RPMI7951 (cell line): ENCODE measurements around the gene CSMD2. TPM values are rescaled to one million over a fixed set of nuclear protein-coding genes. Genes with fewer than 3 reads are reported as not detected.
A peak's percentile ranks its signal among the peaks of the same experiment; 100 is the strongest.

ENCODE experiments used
- DNase-seq: peaks from one replicate; pipeline ENCODE4 v3.0.0-alpha.2; 2012; ENCODE audit warnings: low read depth
- total RNA-seq: library from RNA; depleted of rRNA; stranded (reverse); fragments of >200 nt; shearing (Covaris generic); gene quantifications from 2 replicates; pipeline ENCODE4 v1.2.3, GENCODE V29; 2014

The CSMD2 gene
- total RNA-seq, 1 experiment from 2014 or later = 1.1 TPM

DNA sequence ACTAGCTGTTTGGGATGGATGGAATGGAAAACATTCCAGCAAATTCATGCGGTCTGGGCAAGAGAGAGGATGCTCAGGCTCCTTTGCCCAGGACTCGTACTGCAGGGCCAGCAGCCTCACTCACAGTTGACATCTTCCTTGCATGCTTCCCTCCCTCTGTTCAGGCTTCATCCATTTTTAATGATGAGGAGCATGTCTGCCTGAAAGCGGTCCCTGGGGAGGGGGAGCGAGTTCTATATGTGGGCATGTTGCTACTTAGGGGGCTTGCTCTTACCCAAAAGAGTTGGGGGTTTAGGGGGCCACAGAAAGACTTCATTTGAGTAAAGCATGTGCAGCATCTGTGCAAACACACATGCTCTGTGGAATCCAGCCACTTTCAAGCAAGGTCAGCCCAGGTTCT is 203.0 kb downstream of the CSMD2 start:
- DNase-seq = no peak

DNA sequence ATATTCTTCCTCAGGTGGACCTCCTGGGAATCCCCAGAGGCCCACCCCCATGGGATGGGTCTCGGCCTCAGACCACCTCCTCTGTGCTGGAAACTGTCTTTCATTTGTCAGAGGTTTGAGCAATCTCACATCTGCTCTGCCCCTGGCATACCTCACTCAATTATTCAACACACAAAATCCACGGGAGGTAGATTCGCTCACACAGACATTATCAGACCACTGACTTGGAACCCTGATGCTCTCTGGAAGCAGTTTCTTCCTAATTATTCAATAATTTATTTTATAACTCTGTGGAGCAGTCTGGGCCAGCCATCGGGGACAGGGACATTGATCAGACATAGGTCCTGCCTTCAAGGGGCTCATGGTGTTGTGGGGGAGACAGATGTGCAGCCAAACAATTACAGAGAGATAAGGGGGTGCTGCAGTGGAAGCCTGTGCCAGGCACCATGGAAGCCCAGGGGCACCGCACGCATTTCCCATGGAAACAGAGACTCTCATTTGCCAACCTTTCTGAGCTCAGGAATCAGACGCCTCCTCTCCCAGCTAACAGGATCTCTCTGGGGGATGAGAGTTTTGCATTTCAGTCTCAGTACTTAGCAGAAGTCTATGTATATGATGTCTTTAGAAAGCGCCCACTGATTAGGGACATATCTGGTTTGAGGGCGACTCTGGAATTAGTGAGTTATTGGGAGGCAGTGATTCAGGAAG is 204.7 kb downstream of the CSMD2 start:
- DNase-seq = no peak

DNA sequence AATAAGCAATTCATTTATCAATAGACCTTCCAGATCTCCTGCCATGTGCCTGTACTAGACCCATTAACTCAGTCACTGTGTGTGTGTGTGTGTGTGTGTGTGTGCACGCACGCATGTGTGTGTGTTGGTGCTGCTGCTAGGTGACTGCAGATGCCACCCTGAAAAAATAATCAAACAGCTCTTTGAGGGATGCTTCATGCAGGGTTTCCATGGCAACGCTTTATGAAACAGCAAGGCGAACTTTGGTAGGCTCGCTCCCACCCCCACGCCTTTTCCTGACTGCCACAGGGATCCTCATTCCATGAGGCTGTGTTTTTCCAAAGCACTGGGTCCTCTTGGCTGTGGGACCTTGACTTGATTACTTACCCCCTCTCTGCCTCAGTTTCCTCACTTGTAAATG is 207.2 kb downstream of the CSMD2 start:
- peak; percentile 16 for DNase-seq

DNA sequence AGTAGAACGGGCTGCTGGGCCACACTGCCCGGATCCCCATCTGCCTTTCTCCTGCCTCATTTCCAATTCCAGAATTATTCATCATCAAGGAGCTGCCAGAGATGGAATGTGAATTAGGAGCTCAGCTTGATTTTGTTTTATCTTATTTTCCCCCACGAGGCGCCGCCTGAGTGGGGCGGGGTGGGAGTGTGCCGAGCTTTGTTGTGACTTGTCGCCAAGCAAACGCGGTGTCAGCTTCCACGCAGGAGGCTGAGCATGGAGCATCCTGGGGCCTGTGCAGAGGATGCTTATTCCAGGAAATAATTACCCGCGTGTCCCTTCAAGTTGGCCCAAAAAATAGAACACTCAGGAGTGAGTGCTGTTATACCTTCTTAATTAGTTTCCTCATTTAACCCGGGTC is 209.9 kb downstream of the CSMD2 start:
- DNase-seq = no peak

DNA sequence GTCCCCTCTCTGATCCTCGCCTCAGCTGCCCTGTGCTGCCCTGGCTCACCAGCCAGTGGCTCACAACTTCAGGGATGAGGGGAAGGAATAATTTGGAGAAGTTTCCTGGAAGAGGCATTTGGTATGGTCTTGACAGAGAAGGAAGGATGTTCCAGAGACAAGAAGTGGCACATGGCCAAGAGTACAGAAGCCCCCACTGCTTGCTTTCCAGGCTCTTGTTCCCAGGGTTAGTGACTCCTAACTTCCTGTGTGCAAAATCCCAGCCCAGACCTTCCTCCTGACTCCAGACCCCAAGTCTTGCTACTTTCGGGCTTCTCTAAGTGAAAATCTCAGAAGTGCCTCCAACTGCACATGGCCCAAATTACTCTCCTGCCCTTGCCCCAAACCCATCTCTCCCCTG is 215.5 kb downstream of the CSMD2 start:
- DNase-seq = no peak

DNA sequence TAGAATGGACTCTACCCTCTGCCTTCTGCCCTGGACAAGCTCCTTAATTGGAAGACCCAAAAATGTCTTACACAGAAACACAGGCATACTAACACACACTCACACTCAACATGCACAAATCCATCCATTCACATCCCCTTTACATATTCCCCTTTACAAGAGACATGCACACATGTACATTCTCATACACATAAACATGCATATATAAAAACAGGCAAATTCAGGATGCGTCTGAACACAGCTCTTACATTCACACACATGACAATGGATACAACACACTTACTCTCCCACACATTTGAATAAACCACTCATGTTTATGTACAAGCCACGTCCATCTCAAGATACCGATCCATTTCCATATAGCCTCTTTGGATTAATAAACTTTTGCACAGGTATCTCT is 216.7 kb downstream of the CSMD2 start:
- DNase-seq = no peak

DNA sequence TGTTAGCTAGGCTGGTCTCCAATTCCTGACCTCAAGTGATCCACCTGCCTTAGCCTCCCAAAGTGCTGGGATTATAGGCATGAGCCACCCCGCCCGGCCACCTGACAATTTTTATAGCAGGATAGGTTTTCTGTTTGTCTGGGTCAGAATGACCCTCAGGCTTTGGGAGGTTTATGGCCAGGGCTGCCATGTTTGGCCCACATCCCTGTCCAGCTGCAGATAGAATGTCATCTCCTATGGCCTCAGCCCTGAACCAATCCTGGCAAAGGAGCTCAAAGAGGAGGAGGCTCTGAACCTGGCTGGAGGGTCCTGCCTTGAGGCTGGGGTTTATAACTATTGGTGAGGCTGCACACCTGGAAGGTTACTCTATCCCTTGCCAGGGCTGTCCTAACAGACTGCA is 218.2 kb downstream of the CSMD2 start:
- DNase-seq = no peak

DNA sequence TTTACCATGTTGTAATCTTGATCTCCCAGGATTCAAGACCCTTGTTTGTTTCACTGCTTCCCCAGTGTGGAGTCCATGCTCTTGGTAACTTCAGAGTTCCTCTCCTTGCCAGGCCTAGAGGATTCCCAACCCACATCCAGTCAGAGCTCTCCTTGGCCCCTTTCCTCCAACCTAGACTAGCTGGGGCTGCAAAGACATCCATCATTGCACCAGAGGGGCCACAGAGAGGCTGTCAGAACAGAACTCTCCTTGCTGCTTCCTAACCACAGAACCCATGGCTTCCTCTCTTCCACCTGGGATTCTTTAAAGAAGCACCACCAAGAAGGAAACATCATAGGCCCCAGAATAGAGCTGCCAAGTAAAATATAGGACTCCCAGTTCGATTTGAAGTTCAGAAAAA is 220.2 kb downstream of the CSMD2 start:
- DNase-seq = peak; percentile 21

DNA sequence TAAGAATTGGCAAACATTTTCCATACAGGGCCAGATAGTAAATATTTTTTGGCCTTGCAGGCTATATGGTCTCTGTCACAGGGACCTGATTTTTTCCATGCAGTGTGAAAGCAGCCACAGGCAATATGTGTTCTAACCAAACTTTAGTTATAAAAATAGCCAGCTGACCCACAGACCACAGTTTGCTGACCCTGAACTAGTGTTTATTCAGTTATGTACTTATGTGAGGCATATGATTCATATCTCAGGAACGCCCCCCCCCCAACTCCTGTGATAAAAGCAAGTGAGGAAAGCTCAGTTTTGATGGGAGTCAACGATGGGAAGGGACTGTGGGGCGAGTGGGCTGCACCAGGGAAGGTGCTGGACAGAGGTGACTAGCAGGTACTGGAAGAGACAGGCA is 221.1 kb downstream of the CSMD2 start:
- peak; percentile 74 for DNase-seq

DNA sequence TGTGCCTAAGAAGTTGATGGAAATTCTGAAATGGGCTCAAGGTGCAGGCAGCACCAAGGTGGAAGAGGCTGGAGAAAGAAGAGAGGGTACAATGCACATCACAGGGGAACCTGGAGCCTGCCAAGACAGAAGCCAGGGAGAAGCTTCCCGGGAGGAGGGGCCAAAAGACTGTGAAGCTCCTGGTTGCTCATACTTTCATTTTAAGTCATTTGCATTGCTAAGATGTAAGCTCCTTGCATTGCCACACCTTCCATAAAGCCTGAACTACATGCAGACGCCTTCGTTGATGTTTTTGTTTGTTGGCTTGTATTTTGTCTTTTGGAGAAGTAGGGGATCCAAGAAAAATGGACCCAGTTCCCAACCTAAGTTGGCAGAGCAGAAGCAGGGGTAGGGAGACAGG is 232.2 kb downstream of the CSMD2 start:
- no peak for DNase-seq

DNA sequence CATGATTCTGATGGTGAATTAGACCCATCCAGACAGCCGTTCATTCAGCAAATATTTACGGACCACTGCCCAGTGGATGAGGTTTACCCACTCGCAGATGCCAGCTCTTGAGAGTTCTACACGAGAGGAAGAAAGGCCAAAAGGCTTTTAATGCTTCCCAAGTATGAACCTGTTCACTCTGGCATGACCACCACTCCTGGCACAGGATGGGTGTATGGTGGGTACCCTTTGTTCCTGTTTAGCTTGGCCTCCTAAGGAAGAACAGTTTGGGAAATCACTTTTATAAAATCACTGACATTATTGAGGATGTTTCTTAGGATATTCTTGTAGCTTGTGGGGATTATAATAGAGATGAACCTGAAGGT is 233.9 kb downstream of the CSMD2 start:
- DNase-seq = no peak

DNA sequence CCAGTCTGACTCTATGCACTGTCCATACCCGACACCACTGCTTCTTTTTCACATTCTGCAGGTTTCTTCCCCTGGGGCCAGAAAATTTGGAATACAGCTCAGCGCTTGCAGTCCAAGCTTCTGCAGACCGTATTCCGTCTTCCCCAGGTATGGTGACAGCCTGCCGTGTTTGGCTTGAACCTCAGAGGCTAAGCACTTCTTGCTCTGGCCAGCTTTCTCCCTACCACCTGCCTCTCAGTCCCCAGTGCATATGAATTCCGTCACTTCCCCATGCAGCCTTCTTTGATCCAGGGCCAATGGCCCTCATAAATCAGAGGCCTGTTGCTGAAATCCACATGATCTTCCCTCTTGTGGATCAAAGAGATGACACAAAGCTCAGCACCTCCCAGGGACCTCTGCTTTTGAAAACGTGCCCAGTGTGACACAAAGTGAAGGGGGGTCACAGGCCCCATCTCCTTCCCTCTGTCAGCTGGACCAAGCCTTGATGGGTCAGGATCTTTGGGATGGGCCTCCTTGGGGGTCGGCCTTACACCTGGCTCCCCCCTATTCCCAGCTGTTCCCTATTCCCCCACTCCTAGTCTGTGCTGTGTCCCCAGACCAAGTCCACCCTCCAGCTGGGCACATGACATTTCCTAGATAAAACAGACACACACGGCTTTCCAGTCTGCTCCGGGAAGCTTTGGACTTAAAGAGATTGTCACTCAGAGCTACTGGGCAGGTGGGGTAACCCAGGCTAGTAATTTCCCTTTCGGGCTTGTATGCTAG is 234.5 kb downstream of the CSMD2 start:
- DNase-seq = no peak

DNA sequence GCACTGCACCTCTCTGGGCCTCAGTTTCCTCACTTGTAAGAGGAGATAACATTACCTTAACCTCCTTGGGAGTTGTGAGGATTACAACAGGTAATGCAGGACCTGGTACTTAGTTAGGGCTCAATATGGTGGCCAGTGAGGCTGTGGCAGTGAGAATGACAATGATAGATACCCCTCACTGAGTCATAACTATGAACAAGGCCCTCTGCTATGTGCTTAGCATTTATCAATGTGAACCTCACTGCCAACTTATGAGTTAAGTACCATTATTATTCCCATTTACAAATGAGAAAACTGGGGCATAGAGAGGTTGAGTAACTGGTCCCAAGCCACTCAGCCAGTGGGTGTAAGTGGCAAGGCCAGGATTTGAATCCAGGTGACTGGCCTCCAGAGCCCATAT is 236.8 kb downstream of the CSMD2 start:
- DNase-seq = peak; percentile 25

DNA sequence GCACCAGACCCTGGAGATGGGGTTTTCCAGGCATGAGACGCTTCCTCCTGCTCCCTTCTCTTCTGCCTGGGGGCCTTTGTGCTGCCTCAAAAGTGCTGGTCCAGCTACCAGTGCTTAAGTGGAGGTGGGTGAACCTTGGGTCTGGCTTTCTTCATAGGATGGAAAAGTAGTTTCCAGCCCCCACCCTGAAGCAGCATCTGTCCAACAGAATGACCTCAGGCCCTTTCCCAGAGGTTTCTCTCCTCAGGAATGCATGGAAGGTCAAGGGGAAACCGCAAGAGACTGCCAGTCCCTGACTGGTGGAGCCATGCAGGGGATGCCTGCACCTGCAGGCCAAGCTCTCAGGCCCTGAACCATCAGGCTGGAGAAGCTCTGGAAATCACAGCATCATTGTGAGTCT is 237.3 kb downstream of the CSMD2 start:
- peak; percentile 56 for DNase-seq

DNA sequence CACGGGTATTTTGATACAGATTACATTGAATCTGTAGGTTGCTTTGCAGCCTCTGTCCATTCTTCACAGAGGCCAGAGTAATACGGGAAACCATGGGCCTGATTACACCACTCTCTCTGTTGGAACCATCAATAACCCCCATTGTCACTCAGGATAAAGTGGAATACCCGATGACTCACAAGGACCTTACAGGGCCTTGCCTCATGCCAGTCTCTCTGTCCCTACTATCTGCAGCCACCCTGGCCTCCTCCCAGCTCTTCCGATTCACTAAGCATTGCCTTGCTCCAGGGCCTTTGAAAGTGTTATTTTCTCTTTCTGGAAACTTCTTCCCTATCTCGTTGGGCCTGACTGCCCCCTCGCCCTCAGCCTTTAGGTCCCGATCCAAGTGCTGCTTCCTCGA is 239.4 kb downstream of the CSMD2 start:
- DNase-seq = peak; percentile 78

DNA sequence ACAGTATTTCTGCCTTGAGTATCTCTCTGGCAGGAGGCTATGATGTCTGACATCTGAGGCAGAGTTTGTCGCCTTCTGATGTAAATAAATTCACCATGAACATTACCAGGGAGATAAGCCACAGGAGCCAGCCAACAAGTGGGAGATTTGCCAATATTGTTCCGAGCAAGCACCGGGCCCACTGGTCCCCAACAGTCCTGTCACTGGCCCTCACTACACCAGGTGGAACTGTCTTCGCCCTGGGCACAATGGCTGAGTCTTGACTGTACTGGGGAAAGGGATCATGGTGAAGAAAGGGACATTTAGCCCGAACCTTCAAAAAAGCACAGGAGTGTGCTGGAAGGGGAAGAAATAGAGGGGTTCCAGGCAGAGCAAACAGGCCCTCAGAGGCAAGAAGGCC is 243.7 kb downstream of the CSMD2 start:
- no peak for DNase-seq

DNA sequence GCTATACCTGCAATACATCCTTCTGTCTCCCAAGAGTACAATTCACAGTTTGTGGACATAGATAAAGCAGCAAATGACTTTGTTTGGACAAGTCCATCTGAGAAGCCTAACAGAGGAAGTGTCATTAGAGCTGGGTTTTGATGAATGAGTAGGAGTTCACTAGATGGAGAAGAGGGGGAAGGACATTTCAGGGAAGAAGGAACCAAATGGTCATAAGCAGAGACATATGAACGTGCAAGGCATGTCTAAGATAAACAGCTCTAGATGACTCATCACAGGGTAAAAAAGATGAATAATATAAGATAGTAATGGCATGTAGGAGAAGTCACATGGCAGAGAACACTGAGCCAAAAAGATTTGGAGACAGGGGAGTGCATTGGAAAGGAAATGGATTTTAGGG is 246.7 kb downstream of the CSMD2 start:
- DNase-seq = peak; percentile 65

DNA sequence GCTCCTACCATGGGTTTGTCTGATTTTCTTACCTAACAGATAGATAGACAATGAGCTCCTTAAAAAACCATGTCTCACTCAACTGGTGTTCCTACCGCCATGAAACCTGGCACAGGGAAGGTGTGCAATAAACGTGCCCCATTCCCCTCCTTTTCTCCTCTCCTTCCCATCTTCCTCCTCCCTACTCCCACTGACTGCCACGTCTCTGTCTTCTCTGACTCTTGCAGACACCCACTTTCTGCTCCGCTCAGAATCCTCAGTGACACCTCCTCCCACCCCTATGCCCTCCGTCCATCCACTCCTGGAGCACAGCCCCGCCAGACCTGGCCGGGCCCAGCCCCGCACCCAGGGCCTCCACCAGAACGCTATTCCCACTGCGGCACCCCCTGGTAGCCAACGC is 248.2 kb downstream of the CSMD2 start:
- DNase-seq = no peak

DNA sequence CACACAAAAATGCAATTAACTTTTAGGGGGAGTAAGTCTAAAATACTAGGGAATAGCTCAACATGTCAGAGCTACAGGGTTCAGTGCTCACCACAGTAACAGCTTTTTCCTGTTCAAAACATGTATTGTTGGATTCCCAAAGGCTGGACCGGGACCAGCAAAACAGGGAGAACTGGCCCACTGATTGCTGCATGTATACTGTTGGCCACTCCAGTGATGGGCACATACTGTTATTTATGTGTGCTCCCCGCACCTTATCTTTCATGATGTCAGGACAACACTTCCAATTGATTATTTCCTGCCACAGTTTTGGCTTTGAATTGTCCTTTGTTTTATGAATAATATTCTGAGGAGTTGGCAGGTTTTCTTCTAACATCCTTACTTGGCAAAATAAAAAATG is 250.5 kb downstream of the CSMD2 start:
- DNase-seq = no peak

DNA sequence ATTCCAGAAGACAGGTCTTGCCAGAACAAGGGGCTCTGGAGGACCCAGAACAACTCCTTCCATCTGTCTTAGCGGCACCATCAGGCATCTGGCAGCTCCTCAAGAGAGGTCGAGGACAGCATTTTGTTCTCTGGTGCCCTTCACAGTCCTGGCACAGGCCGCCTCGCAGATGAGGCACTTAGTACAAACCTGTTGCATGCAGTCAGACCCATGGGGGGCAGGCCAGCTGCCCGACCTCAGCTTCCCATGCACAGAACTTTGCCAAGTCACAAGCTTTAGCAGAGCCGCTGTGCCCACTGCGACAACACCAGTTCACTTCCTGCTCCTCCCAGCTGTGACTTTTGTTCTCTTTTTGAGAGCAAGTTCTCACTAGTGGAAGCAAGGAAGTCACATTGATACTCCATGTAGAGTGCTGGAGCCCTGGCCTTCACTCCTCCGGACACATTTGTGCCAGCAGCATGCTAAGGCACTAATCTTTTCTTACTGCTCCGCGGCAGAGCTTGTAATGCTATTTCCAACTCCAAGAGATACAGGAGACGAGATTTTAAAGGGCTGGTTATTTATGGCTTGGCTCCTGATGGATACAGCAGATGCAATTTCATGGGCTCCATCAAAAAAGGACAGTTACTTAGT is 256.6 kb downstream of the CSMD2 start:
- no peak for DNase-seq

DNA sequence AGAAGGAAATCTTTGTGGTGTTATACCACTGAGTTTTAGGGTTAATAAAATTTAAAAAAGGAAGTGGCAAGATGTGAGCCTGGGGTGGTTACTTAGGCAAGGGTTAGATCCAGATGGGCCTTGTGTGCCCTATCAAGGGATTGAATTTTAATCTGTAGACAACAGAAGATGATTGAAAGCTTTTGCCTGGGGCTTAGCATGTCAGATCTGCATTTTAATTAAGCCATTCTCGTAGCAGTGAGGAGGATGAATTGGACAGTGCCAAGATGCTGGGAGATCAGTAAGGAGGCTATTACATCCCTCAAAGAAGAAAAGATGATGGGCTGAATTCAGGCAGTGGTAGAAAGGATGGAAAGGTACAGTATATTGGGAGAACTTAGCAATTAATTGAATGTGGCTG is 258.9 kb downstream of the CSMD2 start:
- DNase-seq = no peak

DNA sequence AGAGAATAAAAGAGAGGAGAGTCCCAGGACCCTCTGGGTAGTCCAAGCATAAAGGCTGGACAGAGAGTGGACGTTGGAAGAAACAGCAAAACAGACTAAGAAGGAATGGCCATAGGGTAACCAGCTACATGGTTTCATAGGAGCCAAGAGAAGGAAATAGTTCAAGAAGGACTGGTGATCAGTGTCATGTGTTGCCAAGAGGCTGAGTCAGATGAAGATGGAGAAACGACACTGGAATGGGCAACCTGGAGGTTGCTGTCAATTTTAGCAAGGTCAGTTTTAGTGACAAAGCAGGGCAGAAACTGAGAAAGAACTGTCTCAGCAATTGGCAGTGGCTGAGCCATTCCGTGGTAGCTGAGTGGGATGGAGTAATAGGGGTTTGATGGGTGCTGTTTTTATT is 259.8 kb downstream of the CSMD2 start:
- DNase-seq = no peak

DNA sequence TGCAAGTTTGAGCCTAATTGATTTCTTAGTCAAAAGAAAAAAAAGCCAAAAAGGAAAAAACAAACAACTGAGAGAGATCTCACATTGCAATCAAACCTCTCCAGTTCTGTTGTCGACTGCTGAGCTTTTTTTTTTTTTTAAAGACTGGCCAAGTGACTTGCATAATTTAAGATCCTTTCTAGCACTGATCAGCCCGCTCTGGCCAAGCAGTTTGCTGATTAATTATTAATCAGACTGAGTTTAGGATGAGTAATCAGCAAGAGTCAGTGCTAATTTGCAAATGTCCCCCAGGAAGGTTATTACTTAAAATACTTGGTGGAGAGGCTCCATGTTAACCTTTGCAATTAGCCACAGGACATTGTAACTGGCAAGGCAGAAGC is 261.8 kb downstream of the CSMD2 start:
- no peak for DNase-seq
